ENCODE measurements around the gene ERGIC1.

Gene ERGIC1

DNA sequence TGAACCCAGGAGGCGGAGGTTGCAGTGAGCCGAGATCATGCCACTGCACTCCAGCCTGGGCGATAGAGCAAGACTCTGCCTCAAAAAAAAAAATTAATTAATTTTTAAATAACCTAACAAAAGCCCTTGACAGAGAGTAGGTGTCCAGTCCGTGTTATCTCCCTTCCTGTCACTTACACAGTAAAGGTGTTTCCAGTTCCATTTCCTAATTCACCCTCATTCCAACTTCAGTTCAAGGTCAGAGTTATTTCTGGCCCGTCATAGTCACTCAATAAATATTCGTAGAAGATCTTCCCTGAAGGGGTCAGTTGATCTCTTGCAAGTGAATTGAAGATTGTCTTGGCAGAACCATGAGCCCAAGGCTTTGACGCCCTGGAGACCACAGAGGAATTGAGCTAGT, 16.4 kb upstream of the ERGIC1 start:
- CTCF ChIA-PET: no interaction called here
- POLR2A ChIA-PET: no interaction called here

DNA sequence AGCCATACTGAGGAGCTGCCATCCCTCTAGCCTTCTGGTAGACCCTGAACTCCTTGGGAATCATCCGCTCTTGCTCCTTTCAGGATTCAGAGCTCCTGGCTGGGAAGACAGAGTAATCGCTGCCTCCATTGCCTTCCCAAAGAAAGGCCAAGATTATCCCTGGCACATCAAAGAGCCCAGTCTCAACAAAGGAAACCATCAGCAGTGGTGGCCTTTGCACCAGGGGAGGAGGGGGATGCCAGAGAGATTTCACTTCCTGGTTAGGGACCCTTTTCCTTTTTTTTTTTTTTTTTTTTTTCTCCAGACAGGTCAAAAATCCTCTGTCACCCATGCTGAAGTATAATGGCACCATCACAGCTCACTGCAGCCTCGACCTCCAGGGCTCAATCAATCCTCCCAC, 16.0 kb upstream of the ERGIC1 start:
- TF ChIP-seq FOXK2 (IDR thresholded peaks at IDR 0.05) (no peak), PKNOX1 (IDR thresholded peaks at IDR 0.05) (no peak), FOXM1 (IDR thresholded peaks at IDR 0.05; ENCODE audit: borderline replicate concordance) (no peak), ZNF384 (IDR thresholded peaks at IDR 0.05) (no peak), NFRKB (IDR thresholded peaks at IDR 0.05) (no peak), BHLHE40 (IDR thresholded peaks at IDR 0.05; ENCODE audit: borderline replicate concordance) (no peak), SP1 (IDR thresholded peaks at IDR 0.05) (no peak), TARDBP (IDR thresholded peaks at IDR 0.05) (no peak), ARNT (IDR thresholded peaks at IDR 0.05) (no peak)
- DNase-seq (ENCODE audit: extremely low spot score): no peak
- POLR2A ChIA-PET: no interaction called here
- CTCF ChIA-PET: no interaction called here

More for the DNA sequence above, 16.4 kb upstream of the ERGIC1 start:
- DNase-seq (ENCODE audit: extremely low spot score): no peak
- no peak for TF ChIP-seq FOXM1 (IDR thresholded peaks at IDR 0.05; ENCODE audit: borderline replicate concordance)
- TF ChIP-seq HDGF (IDR thresholded peaks at IDR 0.05; ENCODE audit: borderline replicate concordance): no peak
- TF ChIP-seq ARNT (IDR thresholded peaks at IDR 0.05): no peak
- no peak for TF ChIP-seq ZNF384 (IDR thresholded peaks at IDR 0.05)
- TF ChIP-seq TARDBP (IDR thresholded peaks at IDR 0.05): no peak
- no peak for TF ChIP-seq NFRKB (IDR thresholded peaks at IDR 0.05)
- no peak for TF ChIP-seq ELF4 (IDR thresholded peaks at IDR 0.05)
- TF ChIP-seq FOXA1 (IDR thresholded peaks at IDR 0.05): no peak
- TF ChIP-seq PKNOX1 (IDR thresholded peaks at IDR 0.05): no peak
- TF ChIP-seq LEF1 (IDR thresholded peaks at IDR 0.05; ENCODE audit: borderline replicate concordance): no peak
- no peak for TF ChIP-seq FOXK2 (IDR thresholded peaks at IDR 0.05)
- no peak for TF ChIP-seq L3MBTL2 (conservative IDR thresholded peaks at IDR 0.05)
- TF ChIP-seq SP1 (IDR thresholded peaks at IDR 0.05): no peak

- no peak for DNase-seq (ENCODE audit: extremely low spot score)
- ChIA-PET POLR2A (interaction anchor here (1.3 kb wide), 1 partner anchor 49 kb away, joined by 3 read pairs; no protein-coding TSS in a partner anchor), CTCF (no interaction called here)
- TF ChIP-seq BHLHE40 (IDR thresholded peaks at IDR 0.05; ENCODE audit: borderline replicate concordance): no peak
- no peak for TF ChIP-seq LEF1 (IDR thresholded peaks at IDR 0.05; ENCODE audit: borderline replicate concordance)
- no peak for TF ChIP-seq PKNOX1 (IDR thresholded peaks at IDR 0.05)
- TF ChIP-seq SP1 (IDR thresholded peaks at IDR 0.05): no peak
- no peak for TF ChIP-seq FOXM1 (IDR thresholded peaks at IDR 0.05; ENCODE audit: borderline replicate concordance)
- TF ChIP-seq FOXA1 (IDR thresholded peaks at IDR 0.05): no peak
- no peak for TF ChIP-seq FOXK2 (IDR thresholded peaks at IDR 0.05)
- no peak for TF ChIP-seq ZNF384 (IDR thresholded peaks at IDR 0.05)
- TF ChIP-seq SUZ12 (IDR thresholded peaks at IDR 0.05): no peak
- TF ChIP-seq HDGF (IDR thresholded peaks at IDR 0.05; ENCODE audit: borderline replicate concordance): no peak
- no peak for TF ChIP-seq TARDBP (IDR thresholded peaks at IDR 0.05)
- TF ChIP-seq NFRKB (IDR thresholded peaks at IDR 0.05): no peak
- no peak for TF ChIP-seq L3MBTL2 (conservative IDR thresholded peaks at IDR 0.05)
- TF ChIP-seq CTBP1 (IDR thresholded peaks at IDR 0.05; ENCODE audit: borderline replicate concordance): no peak
- no peak for TF ChIP-seq ELF4 (IDR thresholded peaks at IDR 0.05)
- TF ChIP-seq ARNT (IDR thresholded peaks at IDR 0.05): no peak
Measured at GRCh38 chr5:172819569-172819968, 14.5 kb upstream of the ERGIC1 start.

DNA sequence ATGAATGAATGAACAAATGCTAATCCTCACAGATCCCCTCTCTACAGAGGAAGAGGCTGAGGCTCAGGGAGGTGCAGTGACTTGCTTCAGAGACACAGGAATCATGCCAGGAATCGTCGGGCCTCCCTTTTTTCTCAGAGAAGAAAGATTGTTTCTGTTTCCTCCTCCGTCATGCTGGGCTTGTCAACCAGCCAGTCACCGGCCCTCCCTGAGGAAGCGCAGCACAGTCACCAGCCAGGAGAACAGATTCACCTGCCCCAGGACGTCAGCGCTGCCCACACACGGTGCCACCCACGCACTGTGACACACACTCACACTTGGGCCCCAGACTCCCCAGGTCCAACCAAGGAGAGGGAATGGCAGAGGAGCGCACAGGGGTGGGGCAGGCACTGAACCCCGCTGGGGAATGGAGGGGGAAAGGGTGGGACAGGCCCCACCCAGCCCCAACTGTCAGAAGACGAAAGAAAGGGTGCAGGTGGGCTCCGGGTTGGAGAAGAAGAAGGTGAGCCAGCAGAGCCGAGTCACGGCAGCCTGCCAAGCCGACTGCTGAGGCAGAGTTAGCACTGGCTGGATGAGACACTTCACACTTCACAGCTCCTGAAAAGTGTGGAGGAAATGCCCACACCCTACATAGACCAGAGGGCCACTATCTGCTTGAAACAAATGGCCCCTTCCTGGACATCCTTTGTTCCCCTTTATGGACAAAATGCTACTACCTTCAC, 13.8 kb upstream of the ERGIC1 start:
- POLR2A ChIA-PET: interaction anchor here (1.3 to 1.5 kb wide), 2 partner anchors 48 to 50 kb away, joined by 3 to 9 read pairs; partner anchors contain the start of gene DUSP1
- CTCF ChIA-PET: no interaction called here
- no peak for DNase-seq (ENCODE audit: extremely low spot score)
- TF ChIP-seq FOXM1 (IDR thresholded peaks at IDR 0.05; ENCODE audit: borderline replicate concordance): no peak
- TF ChIP-seq TARDBP (IDR thresholded peaks at IDR 0.05): no peak
- TF ChIP-seq SUZ12 (IDR thresholded peaks at IDR 0.05): no peak
- TF ChIP-seq ELF4 (IDR thresholded peaks at IDR 0.05): no peak
- no peak for TF ChIP-seq CTBP1 (IDR thresholded peaks at IDR 0.05; ENCODE audit: borderline replicate concordance)
- no peak for TF ChIP-seq SP1 (IDR thresholded peaks at IDR 0.05)
- TF ChIP-seq HDGF (IDR thresholded peaks at IDR 0.05; ENCODE audit: borderline replicate concordance): no peak
- no peak for TF ChIP-seq PKNOX1 (IDR thresholded peaks at IDR 0.05)
- TF ChIP-seq ARNT (IDR thresholded peaks at IDR 0.05): no peak
- TF ChIP-seq ZNF384 (IDR thresholded peaks at IDR 0.05): no peak
- TF ChIP-seq FOXK2 (IDR thresholded peaks at IDR 0.05): no peak
- no peak for TF ChIP-seq NFRKB (IDR thresholded peaks at IDR 0.05)
- no peak for TF ChIP-seq BHLHE40 (IDR thresholded peaks at IDR 0.05; ENCODE audit: borderline replicate concordance)
- TF ChIP-seq L3MBTL2 (conservative IDR thresholded peaks at IDR 0.05): no peak
- no peak for TF ChIP-seq FOXA1 (IDR thresholded peaks at IDR 0.05)
- no peak for TF ChIP-seq LEF1 (IDR thresholded peaks at IDR 0.05; ENCODE audit: borderline replicate concordance)

DNA sequence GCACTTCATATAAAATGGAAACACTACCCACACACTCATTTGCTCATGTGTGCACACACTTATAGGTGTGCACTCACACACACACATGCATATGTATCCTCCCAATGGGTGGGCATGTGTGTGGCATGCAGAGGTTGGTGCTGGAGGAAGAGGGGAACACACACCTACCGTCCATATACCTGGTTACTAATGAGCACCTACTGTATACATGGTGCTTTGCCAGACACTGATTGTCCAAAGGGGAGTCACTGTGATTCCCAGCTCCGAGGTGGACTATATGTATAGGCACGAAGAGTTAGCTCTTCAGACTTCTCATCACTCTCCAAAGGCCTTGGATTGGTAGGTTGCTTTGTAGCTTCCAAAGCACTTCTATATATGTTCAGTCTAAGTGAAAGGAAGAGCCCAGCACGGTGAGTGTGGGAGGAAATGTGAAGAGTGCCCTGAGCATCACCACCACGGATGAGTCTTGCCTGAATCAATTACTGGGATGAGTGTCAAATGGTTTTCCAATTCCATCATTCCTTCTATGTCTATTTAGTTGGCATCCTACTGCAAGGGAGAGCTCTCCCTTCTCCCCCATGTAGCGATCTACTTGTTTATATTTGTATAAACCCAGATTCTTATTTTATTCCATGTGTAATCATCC, 12.6 kb upstream of the ERGIC1 start:
- ChIA-PET CTCF (no interaction called here), POLR2A (interaction anchor here (1.5 kb wide), 1 partner anchor 50 kb away, joined by 9 read pairs; the partner anchor contains the start of gene DUSP1)
- no peak for TF ChIP-seq HDGF (IDR thresholded peaks at IDR 0.05; ENCODE audit: borderline replicate concordance)
- TF ChIP-seq FOXK2 (IDR thresholded peaks at IDR 0.05): no peak
- TF ChIP-seq BHLHE40 (IDR thresholded peaks at IDR 0.05; ENCODE audit: borderline replicate concordance): no peak
- no peak for TF ChIP-seq L3MBTL2 (conservative IDR thresholded peaks at IDR 0.05)
- no peak for TF ChIP-seq SUZ12 (IDR thresholded peaks at IDR 0.05)
- no peak for TF ChIP-seq ARNT (IDR thresholded peaks at IDR 0.05)
- TF ChIP-seq ZNF384 (IDR thresholded peaks at IDR 0.05): no peak
- no peak for DNase-seq (ENCODE audit: extremely low spot score)

Measured in HEK293T (cell line).